IMR-90 (cell line): Measurements from ENCODE around the gene TNK2.

Source experiments
- CEBPB ChIP-seq: IDR thresholded peaks from 2 replicates; pipeline ENCODE4 v1.6.1; 2012; ENCODE audit warnings: low read depth, low read length, improper control_type of control experiment
- SMC3 ChIP-seq: fragments of 150-350 bp; IDR thresholded peaks from 2 replicates; pipeline ENCODE4 v1.6.1; 2016; ENCODE audit warnings: low read depth, mild to moderate bottlenecking, antibody characterized with exemption, low read length, moderate library complexity
- TF ChIP-seq, protein P1 (sequence below): conservative IDR thresholded peaks from 2 replicates; pipeline ENCODE4 v1.5.1; 2012; ENCODE audit warnings: mild to moderate bottlenecking, low read depth, low read length, improper control_type of control experiment

DNA sequence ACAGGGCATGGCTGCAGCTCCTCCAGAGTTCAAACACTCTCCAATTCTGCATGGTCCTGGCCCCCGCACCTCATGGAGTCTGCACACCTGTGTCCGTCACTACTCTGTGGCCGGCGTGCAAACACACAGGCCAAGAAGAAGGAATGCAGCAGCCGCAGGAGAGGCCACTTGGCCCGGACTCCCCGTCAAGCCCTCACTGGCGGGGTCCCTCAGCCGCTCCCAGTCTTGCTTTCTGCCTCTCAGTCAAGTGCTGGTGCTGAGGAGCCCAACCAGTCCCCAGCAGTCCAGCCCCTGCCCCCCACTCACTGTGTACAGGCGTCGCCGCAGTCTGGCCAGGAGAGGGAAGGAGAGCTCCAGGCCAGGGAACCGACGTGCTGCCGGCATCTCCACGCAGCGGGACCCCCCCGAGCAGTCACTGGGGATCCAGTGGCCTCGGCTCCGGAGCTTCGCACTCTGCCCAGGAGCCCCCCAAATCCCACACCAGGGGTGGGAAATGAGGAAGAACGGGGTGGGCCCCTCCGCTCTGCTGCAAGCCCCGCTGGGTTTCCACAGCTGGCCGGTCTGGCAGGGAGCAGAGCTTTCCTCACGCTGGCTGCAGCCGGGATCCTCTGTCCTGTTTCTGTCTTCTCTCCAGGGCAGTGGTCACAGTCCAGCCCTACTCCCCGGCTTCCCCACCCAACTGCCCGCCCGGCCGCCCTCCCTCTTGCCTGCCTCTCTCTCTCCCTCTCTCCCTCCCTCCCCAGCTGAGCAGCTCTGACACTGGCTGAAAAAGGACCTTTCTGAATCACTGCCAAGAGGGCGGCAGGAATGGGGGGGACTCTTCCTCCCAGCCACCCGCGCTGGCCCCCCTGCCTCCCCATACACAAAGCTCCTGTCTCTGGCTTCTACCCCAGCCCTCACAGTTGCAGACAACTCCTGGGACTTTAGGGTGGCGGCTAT is 16.0 kb downstream of the TNK2 start:
- TF ChIP-seq CEBPB (no peak), SMC3 (no peak)
- TF ChIP-seq, protein P1, sequence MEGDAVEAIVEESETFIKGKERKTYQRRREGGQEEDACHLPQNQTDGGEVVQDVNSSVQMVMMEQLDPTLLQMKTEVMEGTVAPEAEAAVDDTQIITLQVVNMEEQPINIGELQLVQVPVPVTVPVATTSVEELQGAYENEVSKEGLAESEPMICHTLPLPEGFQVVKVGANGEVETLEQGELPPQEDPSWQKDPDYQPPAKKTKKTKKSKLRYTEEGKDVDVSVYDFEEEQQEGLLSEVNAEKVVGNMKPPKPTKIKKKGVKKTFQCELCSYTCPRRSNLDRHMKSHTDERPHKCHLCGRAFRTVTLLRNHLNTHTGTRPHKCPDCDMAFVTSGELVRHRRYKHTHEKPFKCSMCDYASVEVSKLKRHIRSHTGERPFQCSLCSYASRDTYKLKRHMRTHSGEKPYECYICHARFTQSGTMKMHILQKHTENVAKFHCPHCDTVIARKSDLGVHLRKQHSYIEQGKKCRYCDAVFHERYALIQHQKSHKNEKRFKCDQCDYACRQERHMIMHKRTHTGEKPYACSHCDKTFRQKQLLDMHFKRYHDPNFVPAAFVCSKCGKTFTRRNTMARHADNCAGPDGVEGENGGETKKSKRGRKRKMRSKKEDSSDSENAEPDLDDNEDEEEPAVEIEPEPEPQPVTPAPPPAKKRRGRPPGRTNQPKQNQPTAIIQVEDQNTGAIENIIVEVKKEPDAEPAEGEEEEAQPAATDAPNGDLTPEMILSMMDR: no peak
